ENCODE data around the gene CAMKMT.

The CAMKMT gene

GRCh38 chr2:44555700-44556099, 194.0 kb downstream of the CAMKMT start:
- Histone ChIP-seq H3K27ac (no peak overlapping the region), H3K4me3 (no peak overlapping the region)
- DNase-seq (ENCODE audit: low spot score): no peak
- no peak for TF ChIP-seq CTCF (IDR thresholded peaks at IDR 0.05)

- TF ChIP-seq CTCF (IDR thresholded peaks at IDR 0.05): no peak
- DNase-seq (ENCODE audit: low spot score): no peak
- Histone ChIP-seq H3K27ac (no peak overlapping the region), H3K4me3 (no peak overlapping the region)
Observed at GRCh38 chr2:44559108-44559507, 197.4 kb downstream of the CAMKMT start.

GRCh38 chr2:44560352-44560751, 198.6 kb downstream of the CAMKMT start:
- no peak for TF ChIP-seq CTCF (IDR thresholded peaks at IDR 0.05)
- no peak for DNase-seq (ENCODE audit: low spot score)
- Histone ChIP-seq H3K4me3 (no peak overlapping the region), H3K27ac (no peak overlapping the region)

GRCh38 chr2:44560941-44561340, 199.2 kb downstream of the CAMKMT start:
- no peak for TF ChIP-seq CTCF (IDR thresholded peaks at IDR 0.05)
- no peak overlapping the region for H3K4me3 ChIP-seq
- H3K27ac ChIP-seq: no peak overlapping the region
- no peak for DNase-seq (ENCODE audit: low spot score)

GRCh38 chr2:44562737-44563136, 201.0 kb downstream of the CAMKMT start:
- DNase-seq (ENCODE audit: low spot score): no peak
- no peak overlapping the region for H3K4me3 ChIP-seq
- no peak overlapping the region for H3K27ac ChIP-seq
- no peak for TF ChIP-seq CTCF (IDR thresholded peaks at IDR 0.05)

- Histone ChIP-seq H3K27ac (no peak overlapping the region), H3K4me3 (no peak overlapping the region)
- DNase-seq (ENCODE audit: low spot score): no peak
- no peak for TF ChIP-seq CTCF (IDR thresholded peaks at IDR 0.05)
Observed at GRCh38 chr2:44564752-44565151, 203.0 kb downstream of the CAMKMT start.

GRCh38 chr2:44566059-44566458, 204.3 kb downstream of the CAMKMT start:
- DNase-seq (ENCODE audit: low spot score): no peak
- TF ChIP-seq CTCF (IDR thresholded peaks at IDR 0.05): no peak
- Histone ChIP-seq H3K27ac (no peak overlapping the region), H3K4me3 (no peak overlapping the region)
